Endometrial microvascular endothelial cells (primary cell): ENCODE results near the gene F9. TPM values are rescaled to one million over a fixed set of nuclear protein-coding genes. Genes with fewer than 3 reads are reported as not detected.
"Not testable (repeated sequence)": the region's sequence is repeated elsewhere in the genome, so short reads cannot be mapped to it uniquely, and the experiment has no call there.

ENCODE experiments used
- in situ Hi-C: cut with HindIII; loops from 2 replicates; pipeline ENCODE4 v1.10.0; 2017; ENCODE audit warnings: low sequenced_read_pairs, low pct_unique_long_range_greater_than_20kb; ENCODE audit errors: inconsistent ontology term
- total RNA-seq: library from RNA; depleted of rRNA; stranded (reverse); fragments of >200 nt; gene quantifications from one replicate; pipeline ENCODE4 v1.2.3, GENCODE V29; 2015; ENCODE audit errors: inconsistent ontology term

The F9 gene
- total RNA-seq, result not detected

DNA sequence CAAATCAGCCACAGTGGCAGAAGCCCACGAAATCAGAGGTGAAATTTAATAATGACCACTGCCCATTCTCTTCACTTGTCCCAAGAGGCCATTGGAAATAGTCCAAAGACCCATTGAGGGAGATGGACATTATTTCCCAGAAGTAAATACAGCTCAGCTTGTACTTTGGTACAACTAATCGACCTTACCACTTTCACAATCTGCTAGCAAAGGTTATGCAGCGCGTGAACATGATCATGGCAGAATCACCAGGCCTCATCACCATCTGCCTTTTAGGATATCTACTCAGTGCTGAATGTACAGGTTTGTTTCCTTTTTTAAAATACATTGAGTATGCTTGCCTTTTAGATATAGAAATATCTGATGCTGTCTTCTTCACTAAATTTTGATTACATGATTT is at the start of gene F9:
Gene F9 (plus strand): TSS at position 190 of the 400 bp plus-strand sequence. CDS start 26 bp downstream, at position 216.
- in situ Hi-C loops, result no loop called here

DNA sequence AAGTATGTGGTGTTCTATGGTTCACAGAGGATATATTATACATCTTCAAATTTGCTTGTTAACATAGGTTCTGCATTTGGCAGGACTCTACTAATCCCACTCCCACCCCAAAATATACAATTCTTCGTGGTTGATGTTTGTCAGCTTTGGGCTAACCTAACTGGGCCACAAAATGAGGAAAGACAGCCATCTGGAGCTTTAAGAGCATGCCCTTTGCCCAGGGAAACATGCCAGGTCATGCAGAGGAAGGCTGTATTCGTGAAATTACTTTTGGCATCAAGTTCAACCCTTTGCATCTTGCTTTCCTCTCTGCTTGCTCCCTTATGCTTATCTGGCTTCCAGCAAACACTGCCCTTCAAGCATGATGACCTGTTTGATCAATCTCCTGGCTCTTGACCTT is 46.8 kb upstream of the F9 start:
- in situ Hi-C loops, result no loop called here

GRCh38 chrX:139484591-139484990 is 45.9 kb upstream of the F9 start:
- in situ Hi-C loops, result no loop called here

DNA sequence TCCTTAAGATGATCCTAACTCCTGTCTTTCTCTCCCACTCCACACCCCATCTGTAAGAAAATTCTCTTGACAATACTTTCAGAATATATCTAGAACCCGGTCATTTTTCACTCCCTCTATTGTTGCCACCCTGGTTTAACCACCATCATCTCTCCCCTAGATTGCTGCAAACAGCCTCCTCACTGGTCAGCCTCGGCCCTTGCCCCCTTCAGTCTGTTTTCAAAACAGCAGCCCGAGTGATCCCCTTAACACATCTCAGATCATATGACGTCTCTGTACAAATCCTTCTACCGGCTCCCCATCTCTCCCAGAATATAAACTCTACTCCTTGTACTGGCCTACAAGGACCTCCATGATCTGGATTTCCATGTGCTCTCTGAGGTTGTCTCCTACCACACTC is 35.2 kb upstream of the F9 start:
- in situ Hi-C loops, result no loop called here

DNA sequence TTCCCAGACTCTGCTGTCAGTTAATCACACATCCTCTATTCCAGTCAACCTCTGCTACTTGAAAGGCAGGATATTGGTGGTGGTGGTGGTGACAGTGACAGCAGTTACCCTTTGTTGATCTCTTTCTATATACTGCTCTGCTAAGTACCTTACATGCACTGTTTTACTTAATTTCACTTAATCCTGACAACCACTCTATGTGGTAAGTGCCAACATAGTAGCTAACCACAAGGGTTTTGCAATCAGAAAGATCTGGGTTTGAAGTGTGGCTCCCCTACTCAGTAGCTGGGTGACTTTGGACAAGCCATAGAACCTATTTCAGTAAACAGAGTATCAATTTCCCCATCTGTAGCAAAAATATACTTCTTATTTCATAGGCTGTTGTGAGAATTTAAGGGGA is 24.2 kb upstream of the F9 start:
- in situ Hi-C loops, result no loop called here

DNA sequence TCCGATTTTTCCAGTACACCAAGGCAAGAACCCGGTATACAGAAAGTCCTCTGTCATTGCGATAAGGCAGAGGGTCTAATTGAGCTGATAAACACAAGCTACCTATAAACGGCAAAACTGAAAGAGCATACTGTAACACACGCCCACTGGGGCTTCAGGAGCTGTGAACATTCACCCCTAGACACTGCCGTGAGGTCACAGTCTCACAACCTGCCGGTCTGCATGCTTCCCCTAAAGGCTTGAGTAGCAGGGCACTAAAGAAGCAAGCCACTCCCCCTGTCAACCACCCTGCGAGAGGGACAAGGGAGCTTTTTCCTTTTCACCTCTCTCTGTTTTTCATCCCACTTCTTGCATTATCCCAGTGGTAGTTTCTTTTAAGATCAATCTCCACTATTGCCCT is 22.4 kb upstream of the F9 start:
- in situ Hi-C loops, result no loop called here

- in situ Hi-C loops, result no loop called here
Observed at GRCh38 chrX:139518475-139518874, 12.1 kb upstream of the F9 start.

DNA sequence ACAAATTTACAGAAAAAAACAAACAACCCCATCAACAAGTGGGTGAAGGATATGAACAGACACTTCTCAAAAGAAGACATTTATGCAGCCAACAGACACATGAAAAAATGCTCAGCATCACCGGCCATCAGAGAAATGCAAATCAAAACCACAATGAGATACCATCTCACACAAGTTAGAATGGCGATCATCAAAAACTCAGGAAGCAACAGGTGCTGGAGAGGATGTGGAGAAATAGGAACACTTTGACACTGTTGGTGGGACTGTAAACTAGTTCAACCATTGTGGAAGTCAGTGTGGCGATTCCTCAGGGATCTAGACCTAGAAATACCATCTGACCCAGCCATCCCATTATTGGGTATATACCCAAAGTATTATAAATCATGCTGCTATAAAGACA is 1.7 kb upstream of the F9 start:
- in situ Hi-C loops, result not testable (repeated sequence)

GRCh38 chrX:139532834-139533233 is 2.3 kb downstream of the F9 start:
- in situ Hi-C loops, result no loop called here

DNA sequence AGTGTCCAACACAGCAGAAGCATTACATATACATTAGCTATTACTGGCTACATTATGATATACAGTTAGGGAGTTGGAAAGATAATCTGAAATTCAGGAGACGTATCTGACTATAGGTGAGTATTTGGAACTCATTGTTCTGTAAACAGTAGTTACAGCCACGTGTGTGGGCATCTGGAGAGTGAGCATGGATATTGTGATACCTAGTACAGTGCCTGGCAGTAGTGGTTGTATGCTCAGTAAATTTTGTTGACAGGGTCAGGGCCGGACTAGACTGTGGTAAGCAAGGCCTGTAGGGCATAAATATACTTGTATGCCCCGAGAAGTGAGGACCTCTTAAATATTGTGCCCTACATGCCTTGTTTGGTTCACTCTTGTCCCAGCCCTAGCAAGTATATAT is 2.9 kb downstream of the F9 start:
- in situ Hi-C loops, result no loop called here

DNA sequence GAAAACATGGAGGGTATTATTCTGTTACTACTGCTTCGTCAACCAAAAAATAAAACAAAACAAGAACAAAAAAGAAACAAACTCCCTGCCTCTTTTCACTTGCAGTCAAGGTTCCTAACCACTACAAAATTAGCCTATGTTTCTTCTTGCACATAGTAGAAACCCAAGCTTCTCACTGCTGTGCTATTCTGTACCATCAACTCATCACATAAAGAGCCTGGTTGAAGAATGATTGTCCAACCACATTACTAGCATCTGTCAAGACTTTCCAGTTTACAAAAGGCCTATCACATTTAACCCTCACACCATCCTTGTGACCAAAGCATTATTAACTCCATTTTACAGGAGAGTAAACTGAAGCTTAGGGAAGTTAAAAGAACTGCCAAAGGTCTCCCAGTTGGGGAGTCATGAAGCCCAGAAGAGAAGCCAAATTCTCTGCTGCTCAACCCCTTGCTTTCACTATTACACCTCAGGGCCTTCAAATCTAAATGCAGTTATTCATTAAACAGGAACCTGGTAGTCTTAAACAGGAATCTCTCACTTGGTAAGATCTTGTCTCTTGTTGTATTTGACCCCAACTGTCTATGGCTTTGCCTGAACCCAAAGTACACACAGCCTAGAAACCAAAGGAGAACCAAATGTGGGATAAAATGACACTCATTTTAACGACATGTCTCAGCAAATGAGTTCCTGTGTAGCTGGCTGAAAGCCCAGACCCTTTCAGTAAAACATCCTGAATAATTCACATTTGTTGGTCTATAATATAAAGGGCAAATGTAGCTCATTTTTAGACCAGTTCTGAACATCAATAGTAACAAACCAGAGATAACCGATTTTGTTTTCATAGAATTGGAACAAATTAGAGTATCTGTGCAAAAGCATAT is 8.6 kb downstream of the F9 start:
- in situ Hi-C loops, result no loop called here

GRCh38 chrX:139542652-139543051 is 12.1 kb downstream of the F9 start:
- in situ Hi-C loops, result no loop called here

DNA sequence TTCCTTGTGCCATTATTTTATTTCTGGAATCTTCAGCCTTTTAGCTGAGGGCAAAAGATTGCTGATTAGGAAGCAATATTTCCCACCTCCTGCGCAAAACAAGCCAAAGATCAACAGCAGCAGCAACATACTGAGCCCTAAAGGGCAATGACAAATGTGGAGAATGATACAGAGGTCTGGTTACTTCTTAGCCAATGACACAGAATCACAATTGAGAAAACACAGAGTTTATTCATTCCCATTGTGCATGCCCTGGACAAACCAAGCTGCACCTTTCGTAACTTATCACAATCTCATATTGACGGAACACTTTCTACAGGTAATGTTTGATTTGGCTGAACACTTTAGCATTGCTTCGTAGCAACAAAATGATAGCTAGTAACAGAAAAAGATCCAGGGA is 13.4 kb downstream of the F9 start:
- in situ Hi-C loops, result no loop called here

DNA sequence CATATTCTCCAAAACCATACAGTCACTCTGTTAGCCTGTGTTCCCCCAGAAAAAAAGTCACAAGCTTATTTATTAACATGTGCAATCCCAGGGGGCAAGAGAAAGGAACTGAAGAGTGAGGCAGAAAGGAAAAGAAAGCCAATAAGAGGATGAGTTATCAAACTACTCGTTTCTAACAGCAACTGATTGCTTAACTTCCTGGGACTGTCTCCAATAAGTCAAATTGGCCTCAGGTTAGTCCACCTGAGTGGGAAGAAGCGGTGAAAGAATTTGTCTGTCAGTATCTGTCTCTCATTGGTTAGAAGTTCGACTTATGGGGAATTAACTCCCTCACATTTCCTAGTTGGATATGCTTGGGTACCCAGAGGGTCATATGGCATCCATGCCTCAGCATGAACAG is 14.1 kb downstream of the F9 start:
- in situ Hi-C loops, result no loop called here

GRCh38 chrX:139554376-139554775 is 23.8 kb downstream of the F9 start:
- in situ Hi-C loops, result no loop called here

DNA sequence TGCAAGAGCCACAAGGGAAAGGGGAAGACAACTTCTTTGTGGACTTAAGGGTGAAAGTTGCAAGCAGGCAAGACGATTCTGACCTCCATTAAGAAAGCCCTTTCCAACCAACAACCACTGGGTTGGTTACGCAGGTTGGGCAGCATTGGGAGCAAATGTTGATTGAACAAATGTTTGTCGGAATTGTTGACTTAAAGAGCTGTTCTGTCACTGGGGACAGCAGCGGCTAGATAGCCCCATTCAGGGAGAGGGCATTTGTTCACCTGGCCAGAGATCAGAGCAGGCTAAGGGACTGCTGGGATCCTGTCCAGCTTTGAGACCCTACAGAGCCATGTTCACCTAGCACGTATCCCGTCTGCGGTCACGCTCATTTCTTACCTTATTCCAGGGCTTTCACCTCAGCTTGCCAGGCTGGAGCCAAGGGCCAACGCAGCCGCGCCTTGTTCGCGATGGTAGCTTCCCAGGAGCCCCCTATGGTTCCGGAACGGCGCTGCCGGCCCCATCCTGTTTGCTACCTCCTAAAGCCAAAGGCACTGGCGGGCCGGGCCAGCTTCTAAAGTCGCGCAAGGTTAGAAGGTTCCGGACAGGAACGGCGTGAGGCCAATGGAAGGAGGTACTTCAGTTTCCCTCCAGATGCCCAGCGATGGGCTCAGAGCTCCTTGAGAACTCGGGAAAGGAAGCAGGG is 24.6 kb downstream of the F9 start:
- in situ Hi-C loops, result no loop called here

- in situ Hi-C loops, result no loop called here
Observed at GRCh38 chrX:139559383-139560042, 29.0 kb downstream of the F9 start.

- in situ Hi-C loops, result no loop called here
Observed at GRCh38 chrX:139560221-139560620, 29.7 kb downstream of the F9 start.

GRCh38 chrX:139563251-139563650 is 32.7 kb downstream of the F9 start:
- in situ Hi-C loops, result no loop called here

- in situ Hi-C loops, result no loop called here
Observed at GRCh38 chrX:139566981-139567380, 36.4 kb downstream of the F9 start.
